ENCODE measurements around the gene TXNRD3. TPM values are rescaled to one million over a fixed set of nuclear protein-coding genes. Genes with fewer than 3 reads are reported as not detected.

TXNRD3 gene
- total RNA-seq, 1 experiment from 2014 or later, result 22.5 TPM

GRCh38 chr3:126692858-126693257 is 37.9 kb upstream of the TXNRD3 start:
- H3K9me3 ChIP-seq (ENCODE audit: insufficient read depth, low read depth), result no peaks in the 10 kb centered on the region
- no peak overlapping the region for H2AFZ ChIP-seq
- H3F3A ChIP-seq (ENCODE audit: insufficient read depth, low read depth), result no peaks in the 10 kb centered on the region
- H4K20me1 ChIP-seq (ENCODE audit: insufficient read depth), result no peaks in the 10 kb centered on the region
- H3K9me2 ChIP-seq (ENCODE audit: insufficient read depth), result no peaks in the 10 kb centered on the region
- no peaks in the 10 kb centered on the region for H3K4me1 ChIP-seq (replicated peaks; ENCODE audit: insufficient read depth)
- DNase-seq, result no peak
- no peak overlapping the region for H3K4me3 ChIP-seq
- CTCF ChIA-PET, result no interaction called here
- no peaks in the 10 kb centered on the region; the same call in 1 of the 2 replicates for H3K27me3 ChIP-seq (ENCODE audit: insufficient read depth, low read depth)
- no peaks in the 10 kb centered on the region for H3K79me2 ChIP-seq (ENCODE audit: low read depth)
- no peaks in the 10 kb centered on the region for H3K36me3 ChIP-seq (ENCODE audit: low read depth)
- BruUV-seq (replicated peaks), result no TSS peak
- intact Hi-C loops (cut with micrococcal nuclease; ENCODE audit: unreplicated experiment), result no loop called here
- H3K27ac ChIP-seq, result no peak overlapping the region
- H3K4me2 ChIP-seq, result no peak overlapping the region
- POLR2A ChIA-PET (ENCODE audit: unreplicated experiment), result interaction anchor here (0.7 kb wide), 1 partner anchor 10 kb away, joined by 5 read pairs; no protein-coding TSS in a partner anchor
- no peak for TF ChIP-seq EZH2 (IDR thresholded peaks at IDR 0.05; ENCODE audit: low read depth)

DNA sequence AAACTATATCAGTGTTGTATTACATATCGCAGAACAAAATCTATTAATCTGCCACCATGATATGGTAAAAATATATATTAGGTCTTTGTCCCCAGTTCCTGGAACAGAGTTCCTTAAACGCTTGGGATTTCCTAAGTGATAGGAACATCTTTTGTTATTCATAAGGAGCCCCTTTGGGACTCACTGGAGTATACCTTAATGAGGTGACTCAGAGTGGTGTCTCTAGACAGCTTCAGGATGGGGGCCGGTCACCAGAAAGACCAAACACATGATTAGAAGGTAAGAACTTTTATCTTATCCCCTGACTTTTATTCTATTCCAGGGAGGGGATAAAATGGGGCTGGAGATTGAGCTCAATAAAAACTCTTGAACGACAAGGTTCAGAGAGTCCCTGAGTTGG is 36.8 kb upstream of the TXNRD3 start:
- Histone ChIP-seq H3K4me2 (no peak overlapping the region), H3K9me3 (ENCODE audit: insufficient read depth, low read depth) (no peaks in the 10 kb centered on the region), H3K36me3 (ENCODE audit: low read depth) (no peaks in the 10 kb centered on the region), H4K20me1 (ENCODE audit: insufficient read depth) (no peaks in the 10 kb centered on the region), H3K4me1 (replicated peaks; ENCODE audit: insufficient read depth) (no peaks in the 10 kb centered on the region), H3K9me2 (ENCODE audit: insufficient read depth) (no peaks in the 10 kb centered on the region), H2AFZ (no peak overlapping the region), H3K79me2 (ENCODE audit: low read depth) (no peaks in the 10 kb centered on the region), H3F3A (ENCODE audit: insufficient read depth, low read depth) (no peaks in the 10 kb centered on the region), H3K27me3 (ENCODE audit: insufficient read depth, low read depth) (no peaks in the 10 kb centered on the region; the same call in 1 of the 2 replicates), H3K27ac (no peak overlapping the region), H3K4me3 (no peak overlapping the region)
- POLR2A ChIA-PET (ENCODE audit: unreplicated experiment), result no interaction called here
- CTCF ChIA-PET, result no interaction called here
- no peak for DNase-seq
- intact Hi-C loops (cut with micrococcal nuclease; ENCODE audit: unreplicated experiment), result no loop called here
- no TSS peak for BruUV-seq (replicated peaks)
- TF ChIP-seq CTCF (conservative IDR thresholded peaks at IDR 0.05), result no peak
- TF ChIP-seq EZH2 (IDR thresholded peaks at IDR 0.05; ENCODE audit: low read depth), result no peak

DNA sequence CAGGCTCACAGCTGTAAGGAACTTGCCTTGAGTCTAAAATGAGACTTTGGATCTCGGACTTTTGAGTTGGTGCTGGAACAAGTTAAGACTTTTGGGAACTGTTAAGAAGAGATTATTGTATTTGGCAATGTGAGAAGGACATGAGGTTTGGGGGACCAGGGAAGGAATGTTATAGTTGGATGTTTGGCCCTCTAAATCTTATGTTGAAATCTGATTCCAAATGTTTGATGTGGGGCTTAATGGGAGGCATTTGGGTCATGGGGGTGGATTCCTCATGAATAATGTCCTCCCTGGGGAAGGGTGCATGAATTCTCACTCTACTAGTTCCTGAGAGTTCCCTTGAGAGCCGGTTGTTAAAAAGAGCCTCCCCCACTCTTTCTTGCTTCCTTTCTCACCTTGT is 30.6 kb upstream of the TXNRD3 start:
- ChIA-PET CTCF (interaction anchor here (1.0 kb wide), 1 partner anchor 18 kb away, joined by 3 read pairs; the partner anchor contains the start of gene CHCHD6), POLR2A (ENCODE audit: unreplicated experiment) (interaction anchor here (0.5 kb wide), 1 partner anchor 1868 kb away, joined by 12 read pairs; no protein-coding TSS in a partner anchor)
- no peaks in the 10 kb centered on the region for H3K9me2 ChIP-seq (ENCODE audit: insufficient read depth)
- H3K4me2 ChIP-seq, result no peak overlapping the region
- H3K9me3 ChIP-seq (ENCODE audit: insufficient read depth, low read depth), result no peaks in the 10 kb centered on the region
- H3K36me3 ChIP-seq (ENCODE audit: low read depth), result no peaks in the 10 kb centered on the region
- BruUV-seq (replicated peaks), result no TSS peak
- H3K79me2 ChIP-seq (ENCODE audit: low read depth), result no peaks in the 10 kb centered on the region
- no peaks in the 10 kb centered on the region for H3K27me3 ChIP-seq (ENCODE audit: insufficient read depth, low read depth)
- TF ChIP-seq EZH2 (IDR thresholded peaks at IDR 0.05; ENCODE audit: low read depth) (no peak), CTCF (conservative IDR thresholded peaks at IDR 0.05) (no peak)
- DNase-seq, result no peak
- no peak overlapping the region for H2AFZ ChIP-seq
- intact Hi-C loops (cut with micrococcal nuclease; ENCODE audit: unreplicated experiment), result no loop called here
- no peaks in the 10 kb centered on the region for H3F3A ChIP-seq (ENCODE audit: insufficient read depth, low read depth)
- H3K27ac ChIP-seq, result no peak overlapping the region
- no peak overlapping the region for H3K4me3 ChIP-seq
- no peaks in the 10 kb centered on the region for H4K20me1 ChIP-seq (ENCODE audit: insufficient read depth)
- H3K4me1 ChIP-seq (replicated peaks; ENCODE audit: insufficient read depth), result no peaks in the 10 kb centered on the region

DNA sequence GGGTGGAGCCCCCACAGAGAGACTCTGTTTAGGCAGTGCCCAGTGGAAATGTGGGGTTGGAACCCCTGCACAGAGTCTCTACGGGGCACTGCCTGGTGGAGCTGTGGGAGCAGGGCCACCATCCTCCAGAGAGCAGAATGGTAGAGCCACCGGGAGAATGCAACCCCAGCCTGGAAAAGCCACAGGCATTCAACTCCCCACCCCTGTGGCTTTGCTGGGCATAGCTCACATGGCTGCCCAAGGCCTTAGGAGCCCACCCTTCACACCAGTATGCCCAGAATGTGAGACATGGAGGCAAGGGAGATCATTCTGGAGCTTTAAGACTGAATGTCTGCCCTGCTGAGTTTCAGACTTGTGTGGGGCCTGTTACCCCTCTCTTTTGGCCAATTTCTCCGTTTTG is 30.1 kb upstream of the TXNRD3 start:
- Histone ChIP-seq H3K9me3 (ENCODE audit: insufficient read depth, low read depth) (no peaks in the 10 kb centered on the region), H3K9me2 (ENCODE audit: insufficient read depth) (no peaks in the 10 kb centered on the region), H3K36me3 (ENCODE audit: low read depth) (no peaks in the 10 kb centered on the region), H3K4me1 (replicated peaks; ENCODE audit: insufficient read depth) (no peaks in the 10 kb centered on the region), H2AFZ (no peak overlapping the region), H3F3A (ENCODE audit: insufficient read depth, low read depth) (no peaks in the 10 kb centered on the region), H3K27ac (no peak overlapping the region), H3K27me3 (ENCODE audit: insufficient read depth, low read depth) (no peaks in the 10 kb centered on the region), H3K79me2 (ENCODE audit: low read depth) (no peaks in the 10 kb centered on the region), H3K4me2 (no peak overlapping the region), H4K20me1 (ENCODE audit: insufficient read depth) (no peaks in the 10 kb centered on the region), H3K4me3 (no peak overlapping the region)
- POLR2A ChIA-PET (ENCODE audit: unreplicated experiment), result interaction anchor here (0.5 kb wide), 1 partner anchor 1869 kb away, joined by 12 read pairs; no protein-coding TSS in a partner anchor
- TF ChIP-seq CTCF (conservative IDR thresholded peaks at IDR 0.05) (no peak), EZH2 (IDR thresholded peaks at IDR 0.05; ENCODE audit: low read depth) (no peak)
- no peak for DNase-seq
- CTCF ChIA-PET, result interaction anchor here (1.0 kb wide), 1 partner anchor 19 kb away, joined by 3 read pairs; the partner anchor contains the start of gene CHCHD6
- intact Hi-C loops (cut with micrococcal nuclease; ENCODE audit: unreplicated experiment), result no loop called here
- no TSS peak for BruUV-seq (replicated peaks)

All from PC-9 (cell line).